GM12865 (cell line): ENCODE data around the gene RNGTT.
"Not testable (repeated sequence)": the region's sequence is repeated elsewhere in the genome, so short reads cannot be mapped to it uniquely, and the experiment has no call there.

Source experiments
- DNase-seq: peaks from one replicate; pipeline ENCODE4 v3.0.0; 2010; ENCODE audit warnings: low read depth
- H3K4me3 ChIP-seq: 2 replicates; pipeline ENCODE4 v1.5.1; 2011; ENCODE audit warnings: mild to moderate bottlenecking, low read depth, low read length, control low read depth
- CTCF ChIP-seq: IDR thresholded peaks from 2 replicates; pipeline ENCODE4 v1.5.1; 2011; ENCODE audit warnings: low read length, control low read depth, low read depth, inconsistent platforms; ENCODE audit not compliant: insufficient read depth; ENCODE audit errors: missing control alignments

The RNGTT gene

DNA sequence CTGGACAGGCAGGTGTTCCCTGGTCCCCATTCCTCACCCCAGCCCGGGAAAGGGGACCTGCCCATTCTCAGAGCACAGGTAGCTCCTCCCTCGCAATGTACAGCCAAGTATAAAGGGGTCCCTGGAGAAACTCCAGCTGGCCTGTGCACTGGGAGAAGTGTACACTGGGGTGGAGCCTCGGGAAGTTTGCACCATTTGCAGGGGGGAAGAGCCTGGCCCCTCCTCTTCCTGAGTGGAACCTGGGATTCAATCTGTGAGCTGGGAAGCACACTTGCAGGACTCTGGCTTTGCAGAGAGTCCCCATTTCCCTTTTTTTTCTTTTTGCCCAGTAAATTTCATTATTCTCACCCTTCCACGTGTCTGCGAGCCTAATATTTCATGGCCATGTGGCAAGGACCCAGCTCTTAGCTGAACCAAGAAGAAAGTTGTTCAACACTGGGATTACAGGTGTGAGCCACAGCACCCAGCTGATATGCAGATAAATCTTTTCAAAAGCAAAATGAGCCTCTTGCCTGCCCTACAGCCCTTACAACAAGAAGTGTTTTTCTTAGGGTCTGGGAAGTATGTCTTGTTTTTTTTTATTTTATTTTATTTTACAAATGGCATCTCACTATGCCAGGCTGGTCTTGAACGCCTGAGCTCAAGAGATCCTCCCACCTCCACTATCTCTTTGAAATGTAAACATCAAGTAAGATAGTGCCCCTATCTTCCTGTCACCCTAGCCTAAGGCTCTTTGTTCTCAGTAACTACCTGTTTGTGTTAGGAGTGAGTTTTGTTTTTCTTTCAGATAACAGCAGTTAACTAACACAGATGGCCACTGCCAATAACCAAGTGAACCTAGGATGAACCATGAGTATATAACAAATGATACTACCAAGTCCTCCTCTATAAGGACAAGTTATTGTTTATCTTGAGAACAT lies 9.3 kb upstream of the RNGTT start:
- no peak for DNase-seq
- no peak overlapping the region for H3K4me3 ChIP-seq
- no peak for TF ChIP-seq CTCF

GRCh38 chr6:88970301-88970700 lies 6.9 kb upstream of the RNGTT start:
- H3K4me3 ChIP-seq = no peak overlapping the region
- no peak for DNase-seq

GRCh38 chr6:88969255-88969654 lies 5.8 kb upstream of the RNGTT start:
- H3K4me3 ChIP-seq, DNase-seq: not testable (repeated sequence)

More at GRCh38 chr6:88970301-88970700, 6.9 kb upstream of the RNGTT start:
- TF ChIP-seq CTCF = no peak

- no peak for TF ChIP-seq CTCF
- no peak for DNase-seq
- H3K4me3 ChIP-seq = no peak overlapping the region
Measured at GRCh38 chr6:88967891-88968290, 4.5 kb upstream of the RNGTT start.

GRCh38 chr6:88965691-88966090 lies 2.3 kb upstream of the RNGTT start:
- DNase-seq = no peak

DNA sequence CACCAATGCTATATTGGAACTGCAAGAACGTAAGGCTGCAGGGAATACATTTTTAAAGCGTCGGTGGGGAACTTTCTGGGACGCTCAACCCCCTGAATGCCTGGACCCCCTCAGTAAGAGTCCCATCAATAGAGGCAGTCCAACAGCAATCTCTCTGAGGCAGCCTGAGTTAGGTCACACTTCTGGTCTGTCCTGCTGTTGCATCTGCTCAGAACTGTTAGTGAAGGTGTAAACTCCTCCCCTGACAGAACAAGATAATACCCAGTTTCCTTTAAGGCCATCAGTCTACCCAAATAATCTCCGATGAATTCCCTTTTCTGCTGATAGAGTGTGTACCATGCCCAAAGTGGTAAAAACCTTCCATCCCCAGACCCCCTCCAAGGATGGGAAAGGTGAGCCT lies 1.1 kb upstream of the RNGTT start:
- no peak for TF ChIP-seq CTCF
- DNase-seq = no peak
- peak overlapping the region; percentile 86 for H3K4me3 ChIP-seq

More at GRCh38 chr6:88965691-88966090, 2.3 kb upstream of the RNGTT start:
- TF ChIP-seq CTCF = no peak
- no peak overlapping the region for H3K4me3 ChIP-seq

DNA sequence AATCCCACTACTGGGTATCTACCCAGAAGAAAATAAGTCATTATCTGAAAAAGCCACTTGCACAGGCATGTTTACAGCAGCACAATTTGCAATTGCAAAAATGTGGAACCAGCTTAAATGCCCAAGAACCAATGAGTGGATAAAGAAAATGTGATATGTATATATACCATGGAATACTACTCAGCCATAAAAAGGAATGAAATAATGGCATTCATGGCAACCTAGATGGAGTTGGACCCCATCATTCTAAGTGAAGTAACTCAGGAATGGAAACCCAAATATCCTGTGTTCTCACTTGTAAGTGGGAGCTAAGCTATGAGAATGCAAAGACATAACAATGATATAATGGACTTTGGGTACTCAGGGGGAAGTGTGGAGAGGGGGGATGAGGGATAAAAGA lies 4.6 kb downstream of the RNGTT start:
- no peak overlapping the region for H3K4me3 ChIP-seq
- no peak for DNase-seq
- TF ChIP-seq CTCF = no peak
